Measurements from ENCODE around the gene WDR74.

Gene WDR74

GRCh38 chr11:62796281-62796680 is 43.1 kb downstream of the WDR74 start:
- no peak for TF ChIP-seq GATA2 (IDR thresholded peaks at IDR 0.05; ENCODE audit: low read depth, low read length)
- no peak for TF ChIP-seq GATA3 (IDR thresholded peaks at IDR 0.05; ENCODE audit: low read depth, low read length)

- TF ChIP-seq GATA2 (IDR thresholded peaks at IDR 0.05; ENCODE audit: low read depth, low read length) (no peak), GATA3 (IDR thresholded peaks at IDR 0.05; ENCODE audit: low read depth, low read length) (no peak)
Observed at GRCh38 chr11:62794201-62794775, 45.1 kb downstream of the WDR74 start.

GRCh38 chr11:62792202-62792575 is 47.2 kb downstream of the WDR74 start:
- TF ChIP-seq GATA2 (IDR thresholded peaks at IDR 0.05; ENCODE audit: low read depth, low read length) (no peak), GATA3 (IDR thresholded peaks at IDR 0.05; ENCODE audit: low read depth, low read length) (no peak)

DNA sequence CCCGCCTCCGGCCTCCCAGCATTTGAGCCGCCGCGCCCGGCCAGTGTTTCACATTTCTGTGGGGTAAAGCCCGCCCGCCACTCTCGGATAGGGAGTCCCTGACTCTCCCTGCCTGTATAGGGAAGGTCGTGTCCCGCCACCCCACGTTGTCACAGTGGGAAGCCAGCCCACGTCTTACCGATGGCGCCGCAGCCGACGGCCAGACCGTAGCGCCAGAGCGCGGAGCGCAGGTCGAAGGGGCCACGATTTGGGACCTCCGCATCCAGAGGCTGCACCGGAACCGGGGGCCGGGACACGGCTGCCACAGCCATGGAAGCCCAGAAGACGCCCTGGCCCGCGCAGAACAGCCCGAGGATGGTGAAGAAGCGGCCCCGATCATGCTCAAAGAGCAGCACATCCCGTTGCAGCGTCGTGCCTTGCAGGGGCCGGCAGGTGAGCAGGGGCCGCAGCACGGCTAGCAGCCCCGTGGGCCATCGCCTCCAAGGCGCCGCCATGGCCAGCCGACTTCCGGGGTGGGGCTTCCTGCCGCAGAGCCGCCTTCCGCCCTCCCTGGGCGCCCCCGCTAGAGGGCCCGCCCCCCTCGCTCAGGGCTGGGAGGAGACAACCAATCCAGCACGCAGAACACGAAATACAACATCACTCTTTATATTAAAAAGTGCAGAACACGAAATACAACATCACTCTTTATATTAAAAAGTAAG is 47.7 kb downstream of the WDR74 start, which contains the start of gene TMEM223:
Gene TMEM223 (minus strand): TSS at position 506 of the 701 bp plus-strand sequence. CDS start 12 bp downstream, at position 494.
- TF ChIP-seq GATA3 (IDR thresholded peaks at IDR 0.05; ENCODE audit: low read depth, low read length) (no peak), GATA2 (IDR thresholded peaks at IDR 0.05; ENCODE audit: low read depth, low read length) (no peak)

DNA sequence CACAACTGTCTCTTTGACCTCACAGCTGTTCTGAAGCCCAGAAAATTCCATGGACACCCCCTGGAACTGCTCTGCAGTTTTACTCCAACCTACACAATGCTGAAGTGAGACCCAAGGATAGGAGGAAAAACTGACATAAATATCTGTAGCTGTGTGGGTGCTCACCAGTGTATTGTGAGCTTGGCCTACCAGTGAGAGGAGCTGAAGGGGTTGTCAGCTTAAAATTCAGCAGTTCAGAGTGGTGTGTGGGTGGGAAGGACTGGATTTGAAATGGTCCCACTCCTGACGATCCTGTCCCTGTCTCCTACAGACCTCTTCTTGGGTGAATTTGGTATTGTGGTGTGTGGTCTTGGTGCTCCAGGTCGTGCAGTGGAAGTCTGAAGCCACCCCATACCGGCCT is 49.8 kb downstream of the WDR74 start:
- TF ChIP-seq GATA3 (IDR thresholded peaks at IDR 0.05; ENCODE audit: low read depth, low read length) (no peak), GATA2 (IDR thresholded peaks at IDR 0.05; ENCODE audit: low read depth, low read length) (no peak)

DNA sequence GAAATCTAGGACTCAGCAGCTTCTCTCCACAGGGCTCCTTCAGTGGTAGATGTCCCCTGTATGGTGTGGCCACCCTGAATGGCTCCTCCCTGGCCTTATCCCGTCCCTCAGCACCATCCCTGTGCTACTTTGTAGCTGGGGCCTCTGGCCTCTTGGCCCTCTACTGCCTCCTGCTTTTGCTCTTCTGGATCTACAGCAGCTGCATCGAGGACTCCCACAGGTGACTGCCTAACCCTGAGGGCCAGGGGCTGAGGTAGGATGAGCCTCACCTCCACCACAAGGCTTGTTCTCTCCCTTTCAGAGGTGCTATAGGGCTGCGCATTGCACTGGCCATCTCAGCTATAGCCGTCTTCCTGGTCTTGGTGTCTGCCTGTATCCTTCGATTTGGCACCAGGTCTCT is 50.4 kb downstream of the WDR74 start:
- TF ChIP-seq GATA3 (IDR thresholded peaks at IDR 0.05; ENCODE audit: low read depth, low read length) = no peak
- TF ChIP-seq GATA2 (IDR thresholded peaks at IDR 0.05; ENCODE audit: low read depth, low read length) = no peak

DNA sequence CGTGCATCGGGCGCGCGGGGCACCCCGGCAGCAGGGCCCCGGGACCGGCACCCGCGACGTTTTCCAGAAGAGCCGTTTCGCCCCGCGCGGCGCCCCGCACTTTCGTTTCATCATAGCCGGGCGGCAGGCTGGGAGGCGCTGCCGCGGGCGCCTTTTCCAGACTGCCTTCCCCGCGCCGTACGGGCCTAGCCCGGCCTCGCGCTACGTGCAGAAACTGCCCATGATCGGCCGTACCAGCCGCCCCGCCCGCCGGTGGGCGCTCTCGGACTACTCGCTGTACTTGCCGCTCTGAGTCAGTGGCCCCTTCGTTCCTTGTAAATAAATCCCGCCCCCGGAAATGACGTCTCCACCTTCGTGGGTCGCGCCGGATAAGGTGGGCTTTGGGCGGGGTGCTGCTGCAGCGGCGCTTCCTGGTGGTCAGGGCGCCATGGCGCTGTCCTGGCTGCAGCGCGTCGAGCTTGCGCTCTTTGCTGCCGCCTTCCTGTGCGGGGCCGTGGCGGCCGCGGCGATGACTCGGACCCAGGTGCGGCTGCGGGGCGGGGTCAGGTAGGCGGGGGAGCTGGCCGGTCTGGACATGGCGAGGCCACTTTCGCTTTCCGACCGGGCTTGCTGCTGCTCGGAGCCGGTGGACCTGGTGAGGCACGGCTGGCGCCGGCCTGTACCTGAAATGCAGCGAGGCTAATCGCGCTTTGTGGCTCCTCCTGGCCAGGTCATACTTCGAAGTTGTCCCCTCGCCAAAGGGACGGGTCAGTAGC is 52.2 kb downstream of the WDR74 start, which contains the start of gene TMEM179B:
Gene TMEM179B (plus strand): TSS at position 398 of the 755 bp plus-strand sequence. CDS start 30 bp downstream, at position 428.
- TF ChIP-seq GATA3 (IDR thresholded peaks at IDR 0.05; ENCODE audit: low read depth, low read length) (no peak), GATA2 (IDR thresholded peaks at IDR 0.05; ENCODE audit: low read depth, low read length) (no peak)

GRCh38 chr11:62786318-62787004 is 52.9 kb downstream of the WDR74 start:
- TF ChIP-seq GATA2 (IDR thresholded peaks at IDR 0.05; ENCODE audit: low read depth, low read length) (no peak), GATA3 (IDR thresholded peaks at IDR 0.05; ENCODE audit: low read depth, low read length) (no peak)
